ENCODE measurements around the gene MGST2.
"Not testable (repeated sequence)": the region's sequence is repeated elsewhere in the genome, so short reads cannot be mapped to it uniquely, and the experiment has no call there.

Gene MGST2

GRCh38 chr4:139672732-139673131, 7.1 kb downstream of the MGST2 start:
- DNase-seq = no peak

- no peak for DNase-seq
Measured at GRCh38 chr4:139674875-139675550, 9.4 kb downstream of the MGST2 start.

GRCh38 chr4:139675651-139676050, 10.0 kb downstream of the MGST2 start:
- DNase-seq = no peak

- no peak for DNase-seq
Measured at GRCh38 chr4:139676365-139676764, 10.7 kb downstream of the MGST2 start.

GRCh38 chr4:139676913-139677585, 11.4 kb downstream of the MGST2 start:
- no peak for DNase-seq

- no peak for DNase-seq
Measured at GRCh38 chr4:139682309-139682708, 16.7 kb downstream of the MGST2 start.

GRCh38 chr4:139682741-139683151, 17.1 kb downstream of the MGST2 start:
- DNase-seq = no peak

- no peak for DNase-seq
Measured at GRCh38 chr4:139684351-139684750, 18.7 kb downstream of the MGST2 start.

GRCh38 chr4:139685180-139685579, 19.6 kb downstream of the MGST2 start:
- no peak for DNase-seq

- no peak for DNase-seq
Measured at GRCh38 chr4:139686130-139686529, 20.5 kb downstream of the MGST2 start.

GRCh38 chr4:139686988-139687387, 21.4 kb downstream of the MGST2 start:
- DNase-seq = no peak

GRCh38 chr4:139689093-139689722, 23.6 kb downstream of the MGST2 start:
- no peak for DNase-seq

- no peak for DNase-seq
Measured at GRCh38 chr4:139690419-139690818, 24.8 kb downstream of the MGST2 start.

- DNase-seq = no peak
Measured at GRCh38 chr4:139692309-139693012, 26.8 kb downstream of the MGST2 start.

GRCh38 chr4:139694522-139695107, 29.0 kb downstream of the MGST2 start:
- DNase-seq = no peak

- no peak for DNase-seq
Measured at GRCh38 chr4:139696491-139696890, 30.9 kb downstream of the MGST2 start.

GRCh38 chr4:139698167-139698925, 32.7 kb downstream of the MGST2 start:
- not testable (repeated sequence) for DNase-seq

- DNase-seq = no peak
Measured at GRCh38 chr4:139700568-139700967, 34.9 kb downstream of the MGST2 start.

GRCh38 chr4:139704915-139705485, 39.4 kb downstream of the MGST2 start:
- no peak for DNase-seq

GRCh38 chr4:139709660-139710059, 44.0 kb downstream of the MGST2 start:
- DNase-seq = no peak

GRCh38 chr4:139710073-139710472, 44.5 kb downstream of the MGST2 start:
- DNase-seq = no peak

- no peak for DNase-seq
Measured at GRCh38 chr4:139711461-139711860, 45.8 kb downstream of the MGST2 start.
